Measurements from ENCODE around the gene SELENOM. TPM values are rescaled to one million over a fixed set of nuclear protein-coding genes. Genes with fewer than 3 reads are reported as not detected.

The SELENOM gene
- total and polyA plus RNA-seq, 2 donors (not counting 1 experiment from before 2014, with no cell fraction given): 130 to 132 TPM

- Histone ChIP-seq H3K36me3 (ENCODE audit: control insufficient read depth, insufficient read depth, low read length) (no peaks in the 10 kb centered on the region), H3K27me3 (ENCODE audit: control insufficient read depth, insufficient read depth, low read length) (no peaks in the 10 kb centered on the region), H3K4me1 (ENCODE audit: control insufficient read depth, extremely low read depth, insufficient read depth, low read length) (peaks cover 4% of the 10 kb centered on the region), H4K20me1 (ENCODE audit: control insufficient read depth, extremely low read depth, insufficient read depth, low read length) (no peaks in the 10 kb centered on the region), H3K79me2 (ENCODE audit: control insufficient read depth, insufficient read depth, low read length) (no peaks in the 10 kb centered on the region), H2AFZ (ENCODE audit: low read length) (no peak overlapping the region), H3K9ac (ENCODE audit: insufficient read depth, low read length) (no peak overlapping the region), H3K27ac (ENCODE audit: insufficient read depth, low read length) (no peak overlapping the region), H3K9me3 (ENCODE audit: control insufficient read depth, insufficient read depth, low read depth, low read length) (no peaks in the 10 kb centered on the region), H3K4me2 (ENCODE audit: extremely low read depth, insufficient read depth, low read length) (no peak overlapping the region), H3K4me3 (replicated peaks in 1 of 4; ENCODE audit: control extremely low read depth in 1 of 4, insufficient read depth in 1 of 4, low read depth in 3 of 4, low read length in 4 of 4) (no peak overlapping the region)
- no peak for DNase-seq (ENCODE audit: low read depth in 2 of 2)
- TF ChIP-seq, protein P1, sequence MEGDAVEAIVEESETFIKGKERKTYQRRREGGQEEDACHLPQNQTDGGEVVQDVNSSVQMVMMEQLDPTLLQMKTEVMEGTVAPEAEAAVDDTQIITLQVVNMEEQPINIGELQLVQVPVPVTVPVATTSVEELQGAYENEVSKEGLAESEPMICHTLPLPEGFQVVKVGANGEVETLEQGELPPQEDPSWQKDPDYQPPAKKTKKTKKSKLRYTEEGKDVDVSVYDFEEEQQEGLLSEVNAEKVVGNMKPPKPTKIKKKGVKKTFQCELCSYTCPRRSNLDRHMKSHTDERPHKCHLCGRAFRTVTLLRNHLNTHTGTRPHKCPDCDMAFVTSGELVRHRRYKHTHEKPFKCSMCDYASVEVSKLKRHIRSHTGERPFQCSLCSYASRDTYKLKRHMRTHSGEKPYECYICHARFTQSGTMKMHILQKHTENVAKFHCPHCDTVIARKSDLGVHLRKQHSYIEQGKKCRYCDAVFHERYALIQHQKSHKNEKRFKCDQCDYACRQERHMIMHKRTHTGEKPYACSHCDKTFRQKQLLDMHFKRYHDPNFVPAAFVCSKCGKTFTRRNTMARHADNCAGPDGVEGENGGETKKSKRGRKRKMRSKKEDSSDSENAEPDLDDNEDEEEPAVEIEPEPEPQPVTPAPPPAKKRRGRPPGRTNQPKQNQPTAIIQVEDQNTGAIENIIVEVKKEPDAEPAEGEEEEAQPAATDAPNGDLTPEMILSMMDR (conservative IDR thresholded peaks at IDR 0.05 in 1 of 2, IDR thresholded peaks at IDR 0.05 in 1 of 2; ENCODE audit: low read depth in 1 of 2, low read length in 2 of 2): peak; percentile 11 to 45
- no peak for TF ChIP-seq EZH2 (IDR thresholded peaks at IDR 0.05; ENCODE audit: low read length, missing control alignments)
Measured at GRCh38 chr22:31150615-31151014, 43.2 kb upstream of the SELENOM start.

GRCh38 chr22:31148953-31149627, 41.7 kb upstream of the SELENOM start:
- Histone ChIP-seq H3K4me1 (ENCODE audit: control insufficient read depth, extremely low read depth, insufficient read depth, low read length) (no peaks in the 10 kb centered on the region), H2AFZ (ENCODE audit: low read length) (peak overlapping the region; percentile 69), H3K27ac (ENCODE audit: insufficient read depth, low read length) (no peak overlapping the region), H3K36me3 (ENCODE audit: control insufficient read depth, insufficient read depth, low read length) (no peaks in the 10 kb centered on the region), H4K20me1 (ENCODE audit: control insufficient read depth, extremely low read depth, insufficient read depth, low read length) (no peaks in the 10 kb centered on the region), H3K9me3 (ENCODE audit: control insufficient read depth, insufficient read depth, low read depth, low read length) (no peaks in the 10 kb centered on the region), H3K79me2 (ENCODE audit: control insufficient read depth, insufficient read depth, low read length) (no peaks in the 10 kb centered on the region), H3K27me3 (ENCODE audit: control insufficient read depth, insufficient read depth, low read length) (no peaks in the 10 kb centered on the region), H3K9ac (ENCODE audit: insufficient read depth, low read length) (no peak overlapping the region), H3K4me3 (replicated peaks in 1 of 4; ENCODE audit: control extremely low read depth in 1 of 4, insufficient read depth in 1 of 4, low read depth in 3 of 4, low read length in 4 of 4) (no peak overlapping the region), H3K4me2 (ENCODE audit: extremely low read depth, insufficient read depth, low read length) (no peak overlapping the region)
- DNase-seq (ENCODE audit: low read depth in 2 of 2): peak; percentile 67 to 88
- TF ChIP-seq, protein P1 (conservative IDR thresholded peaks at IDR 0.05 in 1 of 2, IDR thresholded peaks at IDR 0.05 in 1 of 2; ENCODE audit: low read depth in 1 of 2, low read length in 2 of 2): peak; percentile 100
- no peak for TF ChIP-seq EZH2 (IDR thresholded peaks at IDR 0.05; ENCODE audit: low read length, missing control alignments)

- H3K27ac ChIP-seq (ENCODE audit: insufficient read depth, low read length): no peak overlapping the region
- DNase-seq (ENCODE audit: low read depth in 2 of 2): peak; percentile 45 to 54
Measured at GRCh38 chr22:31148488-31148887, 41.1 kb upstream of the SELENOM start.

More at GRCh38 chr22:31148488-31148887, 41.1 kb upstream of the SELENOM start:
- TF ChIP-seq, protein P1 (conservative IDR thresholded peaks at IDR 0.05 in 1 of 2, IDR thresholded peaks at IDR 0.05 in 1 of 2; ENCODE audit: low read depth in 1 of 2, low read length in 2 of 2): no peak
- no peak for TF ChIP-seq EZH2 (IDR thresholded peaks at IDR 0.05; ENCODE audit: low read length, missing control alignments)
- Histone ChIP-seq H2AFZ (ENCODE audit: low read length) (peak overlapping the region; percentile 69), H3K4me1 (ENCODE audit: control insufficient read depth, extremely low read depth, insufficient read depth, low read length) (no peaks in the 10 kb centered on the region), H3K79me2 (ENCODE audit: control insufficient read depth, insufficient read depth, low read length) (no peaks in the 10 kb centered on the region), H4K20me1 (ENCODE audit: control insufficient read depth, extremely low read depth, insufficient read depth, low read length) (no peaks in the 10 kb centered on the region), H3K36me3 (ENCODE audit: control insufficient read depth, insufficient read depth, low read length) (no peaks in the 10 kb centered on the region), H3K27me3 (ENCODE audit: control insufficient read depth, insufficient read depth, low read length) (peaks cover 2% of the 10 kb centered on the region), H3K4me3 (replicated peaks in 1 of 4; ENCODE audit: control extremely low read depth in 1 of 4, insufficient read depth in 1 of 4, low read depth in 3 of 4, low read length in 4 of 4) (no peak overlapping the region), H3K9ac (ENCODE audit: insufficient read depth, low read length) (no peak overlapping the region), H3K4me2 (ENCODE audit: extremely low read depth, insufficient read depth, low read length) (no peak overlapping the region), H3K9me3 (ENCODE audit: control insufficient read depth, insufficient read depth, low read depth, low read length) (no peaks in the 10 kb centered on the region)
